HG03439 (cell line): Measurements from ENCODE around the gene ABHD6.
"Not testable (repeated sequence)": the region's sequence is repeated elsewhere in the genome, so short reads cannot be mapped to it uniquely, and the experiment has no call there.

Experiments
- ATAC-seq: cut with Tn5 transposase; IDR thresholded peaks from one replicate; pipeline ENCODE4 v1.9.1; 2021; ENCODE audit warnings: mild to moderate bottlenecking, moderate library complexity; ENCODE audit not compliant: unreplicated experiment

ABHD6 gene

DNA sequence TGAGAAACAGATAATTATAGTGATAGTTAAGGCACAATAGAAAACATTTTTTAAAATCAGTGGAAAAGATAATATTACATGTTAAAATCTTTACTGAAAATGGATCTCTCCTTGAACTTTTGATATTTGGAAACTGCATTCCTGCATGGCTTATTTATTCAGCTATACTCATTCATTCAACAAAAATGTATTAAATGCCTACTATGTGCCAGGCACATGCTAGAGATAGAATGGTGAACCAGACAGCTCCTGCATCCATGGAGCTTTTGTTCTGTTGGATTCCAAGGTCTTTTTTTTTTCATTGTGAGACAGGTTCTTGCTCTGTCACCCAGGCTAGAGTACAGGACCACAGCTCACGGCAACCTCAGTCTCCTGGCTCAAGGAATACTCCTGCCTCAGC is 99.6 kb downstream of the ABHD6 start:
- ATAC-seq, result no peak

DNA sequence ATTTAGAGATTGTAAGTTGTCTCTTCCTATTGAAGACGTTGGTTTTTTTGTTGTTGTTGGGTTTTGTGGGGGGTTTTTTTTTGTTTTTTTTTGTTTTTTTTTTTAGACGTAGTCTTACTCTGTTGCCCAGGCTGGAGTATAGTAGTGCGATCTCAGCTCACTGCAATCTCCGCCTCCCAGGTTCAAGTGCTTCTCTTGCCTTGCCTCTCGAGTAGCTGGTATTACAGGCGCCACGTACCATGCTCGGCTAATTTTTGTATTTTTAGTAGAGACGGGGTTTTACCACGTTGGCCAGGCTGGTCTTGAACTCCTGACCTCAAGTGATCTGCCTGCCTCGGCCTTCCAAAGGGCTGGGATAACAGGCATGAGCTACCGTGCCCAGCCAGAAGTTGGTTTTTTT is 101.6 kb downstream of the ABHD6 start:
- ATAC-seq, result not testable (repeated sequence)

DNA sequence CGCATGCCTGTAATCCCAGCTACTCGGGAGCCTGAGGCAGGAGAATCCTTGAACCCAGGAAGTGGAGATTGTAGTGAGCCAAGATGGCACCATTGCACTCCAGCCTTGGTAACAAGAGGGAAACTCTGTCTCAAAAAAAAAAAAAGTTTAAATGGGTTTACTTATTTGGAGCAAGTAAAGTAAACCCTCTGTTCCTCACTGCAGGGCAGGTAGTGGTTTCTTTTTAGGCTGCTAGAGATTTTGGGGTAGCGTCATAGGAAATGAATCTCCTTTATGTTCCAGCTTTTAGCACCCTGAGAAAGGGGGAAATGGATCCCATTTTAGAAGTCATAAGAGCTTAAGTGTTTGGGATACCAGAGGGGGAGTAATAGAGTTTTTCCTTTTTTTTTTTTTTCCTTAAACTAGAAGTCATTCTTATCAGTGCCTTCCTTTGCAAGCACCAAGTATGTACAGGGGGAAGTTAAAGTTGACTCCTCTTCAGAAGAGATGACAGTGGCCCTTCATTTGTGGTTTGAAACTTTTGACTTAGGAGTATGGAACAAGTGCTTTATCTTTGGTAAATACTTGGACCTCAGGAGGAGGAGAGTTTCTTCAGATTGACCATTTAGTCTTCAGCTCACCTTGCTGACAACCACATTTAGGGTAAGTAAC is 103.1 kb downstream of the ABHD6 start:
- no peak for ATAC-seq

DNA sequence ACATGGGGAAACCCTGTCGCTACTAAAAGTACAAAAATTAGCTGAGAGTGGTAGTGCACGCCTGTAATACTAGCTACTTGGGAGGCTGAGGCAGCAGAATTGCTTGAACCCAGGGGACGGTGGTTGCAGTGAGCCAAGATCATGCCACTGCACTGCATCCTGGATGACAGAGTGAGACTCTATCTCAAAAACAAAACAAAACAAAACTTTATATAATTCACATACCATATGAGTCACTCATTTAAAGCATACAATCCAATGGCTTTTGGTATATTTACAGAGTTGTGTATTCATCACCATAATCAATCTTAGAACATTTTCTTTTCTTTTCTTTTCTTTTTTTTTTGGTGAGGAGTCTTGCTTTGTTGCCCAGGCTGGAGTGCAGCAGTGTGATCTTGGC is 103.8 kb downstream of the ABHD6 start:
- no peak for ATAC-seq

DNA sequence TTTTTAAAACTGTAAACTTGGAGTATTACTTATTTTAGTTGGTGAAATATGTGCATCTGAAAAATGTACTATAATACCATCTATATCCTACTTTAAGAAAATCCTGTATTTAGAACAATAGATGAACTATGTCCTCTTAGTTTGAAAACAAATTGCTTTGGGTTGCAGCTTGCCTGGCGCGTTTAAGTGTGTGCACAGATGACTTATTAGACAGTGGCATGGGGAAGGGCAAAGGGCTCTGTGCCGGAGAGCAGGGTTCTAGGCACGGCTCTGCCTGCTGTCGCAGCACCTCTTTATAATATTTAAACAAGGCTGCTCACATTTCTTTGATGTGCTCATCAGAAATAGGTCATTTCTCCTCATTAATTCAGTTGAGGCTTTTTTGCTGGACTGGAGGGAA is 105.1 kb downstream of the ABHD6 start:
- no peak for ATAC-seq
